Measurements from ENCODE around the gene FAM110D.

- no peak for TF ChIP-seq TAF1 (IDR thresholded peaks at IDR 0.05; ENCODE audit: low read depth, low read length)
- TF ChIP-seq POLR2AphosphoS5 (IDR thresholded peaks at IDR 0.05; ENCODE audit: low read depth, low read length) = no peak
- no peak for TF ChIP-seq POLR2A (IDR thresholded peaks at IDR 0.05; ENCODE audit: low read depth, low read length)
- TF ChIP-seq SPI1 (IDR thresholded peaks at IDR 0.05; ENCODE audit: low read depth, low read length) = no peak
Measured at GRCh38 chr1:26158908-26159742, at the start of gene FAM110D.

Measured in GM12891 (cell line).